Neural crest cell (in vitro differentiated cells): ENCODE results near the gene SLC1A7. TPM values are rescaled to one million over a fixed set of nuclear protein-coding genes. Genes with fewer than 3 reads are reported as not detected.

ENCODE experiments used
- DNase-seq: peaks from one replicate; pipeline ENCODE4 v3.0.0; 2021; ENCODE audit warnings: low read depth, mixed read lengths, low spot score
- H3K27ac Mint-ChIP-seq: one replicate; pipeline ENCODE4 v1.8.0; 2021; ENCODE audit warnings: mild to moderate bottlenecking, mixed read lengths; ENCODE audit not compliant: unreplicated experiment
- H3K27me3 Mint-ChIP-seq: 2 replicates; pipeline ENCODE4 v1.8.0; 2021; ENCODE audit warnings: low read depth, mild to moderate bottlenecking, mixed read lengths
- H3K36me3 Mint-ChIP-seq: 2 replicates; pipeline ENCODE4 v1.8.0; 2021; ENCODE audit warnings: low read depth, mild to moderate bottlenecking, mixed read lengths
- H3K4me1 Mint-ChIP-seq: 2 replicates; pipeline ENCODE4 v1.8.0; 2021; ENCODE audit warnings: mixed read lengths
- H3K4me3 Mint-ChIP-seq: one replicate; pipeline ENCODE4 v1.8.0; 2021; ENCODE audit warnings: mild to moderate bottlenecking, mixed read lengths
- H3K9me3 Mint-ChIP-seq: 2 replicates; pipeline ENCODE4 v1.8.0; 2021; ENCODE audit warnings: mixed read lengths
- total RNA-seq: library from RNA; stranded (reverse); gene quantifications from 2 replicates; pipeline ENCODE4 v1.2.1, GENCODE V29; 2021
- TF ChIP-seq, protein P1 (sequence below): fragments of 200-600 bp; sonication (generic); conservative IDR thresholded peaks from 2 replicates; pipeline ENCODE4 v1.5.0; 2021; ENCODE audit warnings: antibody characterized with exemption, mild to moderate bottlenecking

The SLC1A7 gene
- total RNA-seq, 1 donor from 2014 or later = not detected

GRCh38 chr1:53075761-53076163 is 66.7 kb downstream of the SLC1A7 start:
- Mint-ChIP-seq H3K27me3 (no peaks in the 10 kb centered on the region), H3K36me3 (no peaks in the 10 kb centered on the region), H3K27ac (no peak overlapping the region), H3K4me1 (peaks cover 9% of the 10 kb centered on the region), H3K4me3 (no peak overlapping the region), H3K9me3 (no peaks in the 10 kb centered on the region)
- TF ChIP-seq, protein P1, sequence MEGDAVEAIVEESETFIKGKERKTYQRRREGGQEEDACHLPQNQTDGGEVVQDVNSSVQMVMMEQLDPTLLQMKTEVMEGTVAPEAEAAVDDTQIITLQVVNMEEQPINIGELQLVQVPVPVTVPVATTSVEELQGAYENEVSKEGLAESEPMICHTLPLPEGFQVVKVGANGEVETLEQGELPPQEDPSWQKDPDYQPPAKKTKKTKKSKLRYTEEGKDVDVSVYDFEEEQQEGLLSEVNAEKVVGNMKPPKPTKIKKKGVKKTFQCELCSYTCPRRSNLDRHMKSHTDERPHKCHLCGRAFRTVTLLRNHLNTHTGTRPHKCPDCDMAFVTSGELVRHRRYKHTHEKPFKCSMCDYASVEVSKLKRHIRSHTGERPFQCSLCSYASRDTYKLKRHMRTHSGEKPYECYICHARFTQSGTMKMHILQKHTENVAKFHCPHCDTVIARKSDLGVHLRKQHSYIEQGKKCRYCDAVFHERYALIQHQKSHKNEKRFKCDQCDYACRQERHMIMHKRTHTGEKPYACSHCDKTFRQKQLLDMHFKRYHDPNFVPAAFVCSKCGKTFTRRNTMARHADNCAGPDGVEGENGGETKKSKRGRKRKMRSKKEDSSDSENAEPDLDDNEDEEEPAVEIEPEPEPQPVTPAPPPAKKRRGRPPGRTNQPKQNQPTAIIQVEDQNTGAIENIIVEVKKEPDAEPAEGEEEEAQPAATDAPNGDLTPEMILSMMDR = no peak
- no peak for DNase-seq

DNA sequence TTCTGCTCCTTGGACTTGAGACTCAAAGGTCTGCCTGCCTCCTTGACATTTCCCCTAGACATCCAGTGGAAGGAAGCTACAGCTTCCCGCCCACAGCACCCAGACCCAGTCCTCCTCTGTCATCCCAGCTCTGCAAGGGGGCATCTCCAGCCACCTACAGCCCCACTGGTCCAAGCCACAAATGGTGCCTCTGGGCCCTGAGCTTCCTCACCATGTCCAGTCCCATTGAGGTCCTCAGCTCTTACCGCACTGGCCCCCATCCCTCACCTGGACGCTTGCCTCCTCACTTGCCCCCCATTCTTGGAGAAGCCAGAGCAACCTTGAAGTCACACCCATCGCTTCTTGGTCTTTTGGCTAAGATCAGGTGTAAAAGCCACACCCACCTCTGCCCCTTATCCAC is 67.2 kb downstream of the SLC1A7 start:
- Mint-ChIP-seq H3K27me3 (no peaks in the 10 kb centered on the region), H3K9me3 (no peaks in the 10 kb centered on the region), H3K4me1 (peaks cover 9% of the 10 kb centered on the region), H3K36me3 (no peaks in the 10 kb centered on the region), H3K4me3 (no peak overlapping the region), H3K27ac (no peak overlapping the region)
- TF ChIP-seq, protein P1 = no peak
- DNase-seq = no peak

- H3K4me3 Mint-ChIP-seq = no peak overlapping the region
- H3K36me3 Mint-ChIP-seq = no peaks in the 10 kb centered on the region
- H3K4me1 Mint-ChIP-seq = peaks cover 9% of the 10 kb centered on the region
- no peaks in the 10 kb centered on the region for H3K27me3 Mint-ChIP-seq
- DNase-seq = no peak
- TF ChIP-seq, protein P1 = no peak
- H3K27ac Mint-ChIP-seq = peak overlapping the region; percentile 35
- H3K9me3 Mint-ChIP-seq = no peaks in the 10 kb centered on the region
These were observed 67.9 kb downstream of the SLC1A7 start for GRCh38 chr1:53074313-53075154.

DNA sequence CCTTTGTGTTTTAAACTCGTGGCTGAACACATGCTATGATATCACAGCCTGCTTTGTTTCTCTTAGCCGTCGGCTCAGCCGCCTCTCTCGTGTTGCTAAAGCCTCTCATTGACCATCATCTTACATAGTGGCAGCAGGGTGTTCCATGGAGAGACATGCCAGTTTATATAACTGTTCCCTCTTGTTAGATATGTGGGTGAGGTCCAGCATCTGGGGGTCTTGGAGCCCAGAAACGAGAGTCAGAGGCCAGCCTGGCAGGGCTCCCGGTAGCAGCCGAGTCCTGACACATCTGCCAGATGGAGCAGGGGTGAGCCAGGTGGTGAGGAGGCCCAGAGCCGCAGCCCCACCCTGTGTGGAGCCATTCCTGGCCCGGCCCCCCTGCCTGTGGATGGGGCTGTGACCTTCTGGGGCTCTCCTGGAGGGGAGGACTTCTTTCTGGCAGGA is 68.5 kb downstream of the SLC1A7 start:
- no peak for DNase-seq
- TF ChIP-seq, protein P1 = no peak
- H3K4me1 Mint-ChIP-seq = peaks cover 9% of the 10 kb centered on the region
- H3K9me3 Mint-ChIP-seq = no peaks in the 10 kb centered on the region
- H3K27ac Mint-ChIP-seq = peak overlapping the region; percentile 35
- H3K4me3 Mint-ChIP-seq = no peak overlapping the region
- H3K36me3 Mint-ChIP-seq = no peaks in the 10 kb centered on the region
- no peaks in the 10 kb centered on the region for H3K27me3 Mint-ChIP-seq

- H3K27me3 Mint-ChIP-seq = no peaks in the 10 kb centered on the region
- H3K9me3 Mint-ChIP-seq = no peaks in the 10 kb centered on the region
- H3K36me3 Mint-ChIP-seq = no peaks in the 10 kb centered on the region
- H3K4me3 Mint-ChIP-seq = no peak overlapping the region
- peaks cover 9% of the 10 kb centered on the region for H3K4me1 Mint-ChIP-seq
- H3K27ac Mint-ChIP-seq = no peak overlapping the region
- TF ChIP-seq, protein P1 = no peak
- no peak for DNase-seq
These were observed 69.2 kb downstream of the SLC1A7 start for GRCh38 chr1:53073287-53073686.
